Activated CD8-positive, alpha-beta T cell treated with anti-CD3 and anti-CD28 coated beads for 36 hours (primary cell): Measurements from ENCODE around the gene EIPR1. TPM values are rescaled to one million over a fixed set of nuclear protein-coding genes. Genes with fewer than 3 reads are reported as not detected.

Experiments used
- ATAC-seq: fragments of 200-7000 bp; cut with Tn5 transposase; one replicate; pipeline ENCODE4 v1.10.0; 2021; ENCODE audit warnings: mild to moderate bottlenecking, moderate library complexity
- CTCF ChIA-PET: fragments of 350-600 bp; sonication (Branson Sonifier 250); formaldehyde crosslinking; loops from one replicate; lab custom pipeline; 2021; ENCODE audit warnings: antibody characterized with exemption; lab: Charles Lee
- POLR2A ChIA-PET: fragments of 350-600 bp; sonication (Branson Sonifier 250); formaldehyde crosslinking; loops from one replicate; lab custom pipeline; 2021; ENCODE audit warnings: antibody characterized with exemption; lab: Charles Lee
- DNase-seq: peaks from one replicate; pipeline ENCODE4 v3.0.0-alpha.2; 2020
- H3K27ac Mint-ChIP-seq: one replicate; pipeline ENCODE4 v1.8.0; 2021; ENCODE audit warnings: mild to moderate bottlenecking, mixed read lengths
- H3K27me3 Mint-ChIP-seq: one replicate; pipeline ENCODE4 v1.8.0; 2021; ENCODE audit warnings: mixed read lengths
- H3K36me3 Mint-ChIP-seq: one replicate; pipeline ENCODE4 v1.8.0; 2021; ENCODE audit warnings: low read depth, mixed read lengths
- H3K4me1 Mint-ChIP-seq: one replicate; pipeline ENCODE4 v1.8.0; 2021; ENCODE audit warnings: low read depth, mixed read lengths
- H3K4me3 Mint-ChIP-seq: one replicate; pipeline ENCODE4 v1.8.0; 2021; ENCODE audit warnings: mild to moderate bottlenecking, moderate library complexity, mixed read lengths
- H3K9me3 Mint-ChIP-seq: one replicate; pipeline ENCODE4 v1.8.0; 2021; ENCODE audit warnings: mixed read lengths
- intact Hi-C: fragments of 100-400 bp; cut with micrococcal nuclease; formaldehyde crosslinking; loops from one replicate; pipeline ENCODE4 v1.10.0; 2022
- total RNA-seq, 2 experiments: library from RNA; stranded (reverse); gene quantifications; one replicate each; pipeline ENCODE4 v1.2.3, GENCODE V29; 2021
- TF ChIP-seq, protein P1 (sequence below): fragments of 200-600 bp; IDR thresholded peaks from one replicate; pipeline ENCODE4 v1.8.0; 2022; ENCODE audit warnings: antibody characterized with exemption, mild to moderate bottlenecking

EIPR1 gene
- total RNA-seq, 2 experiments from 2014 or later = 38.4 to 39.1 TPM

DNA sequence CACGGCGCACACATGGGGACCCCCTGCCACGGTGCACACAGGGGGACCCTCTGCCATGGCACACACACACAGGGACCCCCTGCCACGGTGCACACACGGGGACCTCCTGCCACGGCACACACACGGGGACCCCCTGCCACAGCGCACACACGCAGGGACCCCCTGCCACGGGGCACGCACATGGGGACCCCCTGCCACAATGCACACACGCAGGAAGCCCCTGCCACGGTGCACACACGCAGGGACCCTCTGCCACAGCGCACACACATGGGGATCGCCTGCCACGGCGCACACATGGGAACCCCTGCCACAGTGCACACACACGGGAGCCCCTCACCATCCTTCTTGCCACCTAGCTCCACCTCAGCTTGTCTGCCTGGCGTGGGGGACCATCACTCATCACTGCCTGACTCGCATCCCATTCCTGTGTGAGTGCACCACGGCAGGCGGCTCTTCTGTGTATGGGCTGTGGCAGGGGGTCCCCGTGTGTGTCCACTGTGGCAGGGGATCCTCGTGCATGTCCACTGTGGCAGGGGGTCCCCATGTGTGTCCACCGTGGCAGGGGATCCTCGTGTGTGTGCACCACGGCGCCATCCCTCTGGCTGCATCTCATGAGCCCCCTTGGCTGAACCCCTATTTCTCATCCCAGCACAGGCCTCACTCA is 206.7 kb downstream of the EIPR1 start:
- Mint-ChIP-seq H3K4me1 (no peaks in the 10 kb centered on the region), H3K27ac (no peak overlapping the region), H3K27me3 (no peaks in the 10 kb centered on the region), H3K9me3 (no peaks in the 10 kb centered on the region), H3K4me3 (no peak overlapping the region), H3K36me3 (peaks cover 24% of the 10 kb centered on the region)
- CTCF ChIA-PET = no interaction called here
- no peak for ATAC-seq
- POLR2A ChIA-PET = no interaction called here
- TF ChIP-seq, protein P1, sequence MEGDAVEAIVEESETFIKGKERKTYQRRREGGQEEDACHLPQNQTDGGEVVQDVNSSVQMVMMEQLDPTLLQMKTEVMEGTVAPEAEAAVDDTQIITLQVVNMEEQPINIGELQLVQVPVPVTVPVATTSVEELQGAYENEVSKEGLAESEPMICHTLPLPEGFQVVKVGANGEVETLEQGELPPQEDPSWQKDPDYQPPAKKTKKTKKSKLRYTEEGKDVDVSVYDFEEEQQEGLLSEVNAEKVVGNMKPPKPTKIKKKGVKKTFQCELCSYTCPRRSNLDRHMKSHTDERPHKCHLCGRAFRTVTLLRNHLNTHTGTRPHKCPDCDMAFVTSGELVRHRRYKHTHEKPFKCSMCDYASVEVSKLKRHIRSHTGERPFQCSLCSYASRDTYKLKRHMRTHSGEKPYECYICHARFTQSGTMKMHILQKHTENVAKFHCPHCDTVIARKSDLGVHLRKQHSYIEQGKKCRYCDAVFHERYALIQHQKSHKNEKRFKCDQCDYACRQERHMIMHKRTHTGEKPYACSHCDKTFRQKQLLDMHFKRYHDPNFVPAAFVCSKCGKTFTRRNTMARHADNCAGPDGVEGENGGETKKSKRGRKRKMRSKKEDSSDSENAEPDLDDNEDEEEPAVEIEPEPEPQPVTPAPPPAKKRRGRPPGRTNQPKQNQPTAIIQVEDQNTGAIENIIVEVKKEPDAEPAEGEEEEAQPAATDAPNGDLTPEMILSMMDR = no peak
- DNase-seq = no peak
- intact Hi-C loops = no loop called here

DNA sequence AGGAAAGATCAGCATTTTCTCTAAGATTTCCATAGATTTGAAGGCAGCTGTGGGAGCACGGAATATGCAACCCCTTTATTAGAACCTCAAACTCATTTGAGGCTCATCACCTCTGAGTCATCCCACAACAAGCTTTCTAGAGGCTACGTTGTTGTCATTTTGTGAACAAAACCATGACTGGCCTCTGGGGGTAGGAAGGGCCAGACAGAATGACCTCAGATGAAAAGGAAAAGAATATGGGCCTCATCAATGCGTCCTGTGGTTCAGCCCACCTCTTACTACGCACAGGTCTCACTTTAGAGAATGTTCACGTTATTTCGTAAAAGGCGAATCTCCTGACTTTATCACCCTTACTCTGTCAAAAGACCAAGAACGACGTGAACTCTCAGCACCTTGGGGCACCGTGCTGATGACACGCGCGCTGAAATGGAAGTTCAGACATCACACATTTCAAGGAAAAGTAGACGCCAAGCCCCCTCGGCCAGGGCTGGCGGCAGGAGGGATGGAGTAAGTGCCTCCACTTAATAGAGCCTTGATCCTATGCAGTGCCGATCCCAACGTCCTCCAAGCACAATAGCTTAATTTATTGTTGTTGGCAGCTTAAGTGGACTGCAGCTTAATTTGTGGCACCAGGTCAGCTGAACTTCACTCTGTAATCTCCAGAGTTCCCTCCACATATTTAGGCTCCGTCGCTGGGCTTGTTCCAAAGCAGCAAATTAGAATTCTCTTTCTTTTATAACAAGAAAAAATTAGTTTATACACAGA is 208.3 kb downstream of the EIPR1 start:
- H3K9me3 Mint-ChIP-seq = peaks cover 10% of the 10 kb centered on the region
- H3K4me3 Mint-ChIP-seq = no peak overlapping the region
- no peaks in the 10 kb centered on the region for H3K27me3 Mint-ChIP-seq
- no peak for ATAC-seq
- ChIA-PET CTCF (no interaction called here), POLR2A (no interaction called here)
- peaks cover 35% of the 10 kb centered on the region for H3K36me3 Mint-ChIP-seq
- H3K4me1 Mint-ChIP-seq = no peaks in the 10 kb centered on the region
- no peak for DNase-seq
- TF ChIP-seq, protein P1 = no peak
- intact Hi-C loops = no loop called here
- no peak overlapping the region for H3K27ac Mint-ChIP-seq

DNA sequence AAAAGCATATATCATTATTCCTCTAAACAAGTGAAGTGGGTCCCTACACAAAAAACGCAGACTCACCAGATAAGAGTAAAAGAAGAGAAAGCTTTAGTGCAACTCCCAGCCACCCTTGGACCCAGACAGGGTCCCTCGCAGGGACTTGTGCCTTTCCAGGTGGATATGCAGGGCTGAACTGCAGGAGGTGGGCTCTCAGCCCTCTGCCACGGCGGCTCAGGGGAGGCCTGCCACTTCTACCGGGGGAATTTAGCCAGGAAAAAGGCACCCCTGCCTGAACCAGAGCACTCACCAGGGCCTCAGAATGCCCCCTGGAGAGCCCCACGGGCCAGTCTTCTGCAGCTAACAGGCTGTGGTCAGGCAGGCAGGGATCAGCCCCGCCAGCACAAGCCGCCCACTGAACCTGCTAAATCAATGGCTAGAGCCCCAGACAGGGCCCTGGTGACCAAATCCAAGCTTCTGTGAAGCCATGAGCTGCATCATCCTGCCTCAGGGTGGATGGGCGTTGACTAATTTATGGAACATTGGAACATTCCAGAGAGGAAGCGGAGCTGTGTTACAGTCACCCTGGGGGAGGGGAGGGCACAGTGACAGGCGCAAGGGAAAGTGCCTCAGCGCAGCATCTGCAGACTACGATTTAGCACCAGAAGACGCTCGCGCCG is 209.3 kb downstream of the EIPR1 start:
- Mint-ChIP-seq H3K27ac (no peak overlapping the region), H3K9me3 (peaks cover 19% of the 10 kb centered on the region), H3K4me1 (no peaks in the 10 kb centered on the region), H3K27me3 (no peaks in the 10 kb centered on the region), H3K4me3 (no peak overlapping the region), H3K36me3 (peaks cover 38% of the 10 kb centered on the region)
- TF ChIP-seq, protein P1 = no peak
- intact Hi-C loops = no loop called here
- CTCF ChIA-PET = no interaction called here
- no peak for DNase-seq
- POLR2A ChIA-PET = no interaction called here
- no peak for ATAC-seq

DNA sequence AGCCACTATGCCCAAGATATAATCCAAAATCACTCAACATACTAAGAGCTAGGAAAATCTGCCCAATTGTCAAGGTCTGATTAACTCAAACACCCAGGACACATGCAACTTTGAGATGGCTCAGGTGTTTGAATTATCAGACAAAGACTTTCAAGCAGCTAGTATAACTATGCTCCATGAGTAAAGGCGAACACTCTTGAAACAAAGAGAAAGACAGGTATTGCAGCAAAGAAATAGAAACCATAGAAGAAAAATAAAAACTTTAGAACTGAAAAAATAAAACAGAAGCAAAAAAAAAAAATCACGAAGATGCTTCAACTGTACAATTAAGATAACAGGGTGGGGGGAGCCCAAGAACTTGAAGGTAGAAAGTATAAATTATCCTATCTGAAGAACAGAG is 214.2 kb downstream of the EIPR1 start:
- TF ChIP-seq, protein P1 = no peak
- no peaks in the 10 kb centered on the region for H3K27me3 Mint-ChIP-seq
- CTCF ChIA-PET = no interaction called here
- H3K4me1 Mint-ChIP-seq = no peaks in the 10 kb centered on the region
- DNase-seq = no peak
- H3K27ac Mint-ChIP-seq = no peak overlapping the region
- POLR2A ChIA-PET = no interaction called here
- intact Hi-C loops = no loop called here
- H3K36me3 Mint-ChIP-seq = peaks cover 49% of the 10 kb centered on the region
- no peak overlapping the region for H3K4me3 Mint-ChIP-seq
- no peak for ATAC-seq
- peaks cover 25% of the 10 kb centered on the region for H3K9me3 Mint-ChIP-seq
